Activated B cell treated with CpG ODN at 0.5 μM for 24 hours (primary cell): ENCODE results near the gene GUK1. TPM values are rescaled to one million over a fixed set of nuclear protein-coding genes. Genes with fewer than 3 reads are reported as not detected.

Experiments used
- ATAC-seq: fragments of 200-7000 bp; cut with Tn5 transposase; one replicate; pipeline ENCODE4 v1.10.0; 2021; ENCODE audit warnings: low read depth, mild to moderate bottlenecking, moderate library complexity
- CTCF ChIA-PET: fragments of 350-600 bp; sonication (Branson Sonifier 250); formaldehyde crosslinking; loops from one replicate; lab custom pipeline; 2021; ENCODE audit warnings: antibody characterized with exemption; lab: Charles Lee
- POLR2A ChIA-PET: fragments of 350-600 bp; sonication (Branson Sonifier 250); formaldehyde crosslinking; loops from one replicate; lab custom pipeline; 2021; ENCODE audit warnings: antibody characterized with exemption; lab: Charles Lee
- DNase-seq: peaks from one replicate; pipeline ENCODE4 v3.0.0; 2022
- H3K27ac Mint-ChIP-seq: one replicate; pipeline ENCODE4 v1.8.0; 2020; ENCODE audit warnings: mixed read lengths
- H3K27me3 Mint-ChIP-seq: one replicate; pipeline ENCODE4 v1.8.0; 2021; ENCODE audit warnings: mixed read lengths
- H3K36me3 Mint-ChIP-seq: one replicate; pipeline ENCODE4 v1.8.0; 2021; ENCODE audit warnings: low read depth, mixed read lengths
- H3K4me1 Mint-ChIP-seq: one replicate; pipeline ENCODE4 v1.8.0; 2021; ENCODE audit warnings: mixed read lengths
- H3K4me3 Mint-ChIP-seq: one replicate; pipeline ENCODE4 v1.8.0; 2020; ENCODE audit warnings: mild to moderate bottlenecking, mixed read lengths
- H3K9me3 Mint-ChIP-seq: one replicate; pipeline ENCODE4 v1.8.0; 2020; ENCODE audit warnings: mixed read lengths
- intact Hi-C: fragments of 100-400 bp; cut with micrococcal nuclease; formaldehyde crosslinking; loops from one replicate; pipeline ENCODE4 v1.15.1; 2024
- total RNA-seq: library from RNA; stranded (reverse); gene quantifications from 2 replicates; pipeline ENCODE4 v1.2.3, GENCODE V29; 2022
- TF ChIP-seq, protein P1 (sequence below): fragments of 200-600 bp; IDR thresholded peaks from one replicate; pipeline ENCODE4 v1.8.0; 2022; ENCODE audit warnings: antibody characterized with exemption, mild to moderate bottlenecking

Gene GUK1
- total RNA-seq, 1 donor from 2014 or later = 104 TPM

DNA sequence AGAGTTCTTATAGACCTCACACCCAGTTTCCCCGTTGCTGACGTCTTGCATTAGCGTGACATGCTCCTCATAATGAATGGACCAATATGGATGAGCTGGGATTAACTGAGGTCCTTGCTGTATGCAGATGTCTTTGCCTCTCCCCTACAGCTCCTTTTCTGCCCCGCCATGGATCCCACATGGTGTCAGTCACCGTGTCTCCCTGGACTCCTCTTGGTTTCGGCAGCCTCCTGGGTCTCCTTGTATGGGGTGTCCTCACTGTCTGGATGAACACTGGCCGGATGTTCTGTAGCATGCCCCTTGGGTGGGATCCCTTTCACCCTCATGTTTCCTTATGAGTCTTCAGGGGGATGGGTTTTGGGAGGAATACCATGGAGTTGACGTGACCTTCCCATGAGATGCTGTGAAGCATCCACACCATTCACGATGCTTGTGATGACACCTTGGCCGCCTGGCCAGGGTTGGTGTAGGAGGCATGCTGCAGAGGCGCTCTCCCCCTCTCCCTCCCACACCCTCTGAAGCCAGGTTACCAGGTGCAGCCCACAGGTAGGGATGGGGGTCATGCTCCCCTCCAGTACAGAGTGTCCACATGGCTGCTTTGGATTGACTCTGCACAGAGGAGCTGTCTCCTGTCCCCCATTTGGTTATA is 14.1 kb downstream of the GUK1 start:
- intact Hi-C loops = no loop called here
- no peaks in the 10 kb centered on the region for H3K27me3 Mint-ChIP-seq
- TF ChIP-seq, protein P1, sequence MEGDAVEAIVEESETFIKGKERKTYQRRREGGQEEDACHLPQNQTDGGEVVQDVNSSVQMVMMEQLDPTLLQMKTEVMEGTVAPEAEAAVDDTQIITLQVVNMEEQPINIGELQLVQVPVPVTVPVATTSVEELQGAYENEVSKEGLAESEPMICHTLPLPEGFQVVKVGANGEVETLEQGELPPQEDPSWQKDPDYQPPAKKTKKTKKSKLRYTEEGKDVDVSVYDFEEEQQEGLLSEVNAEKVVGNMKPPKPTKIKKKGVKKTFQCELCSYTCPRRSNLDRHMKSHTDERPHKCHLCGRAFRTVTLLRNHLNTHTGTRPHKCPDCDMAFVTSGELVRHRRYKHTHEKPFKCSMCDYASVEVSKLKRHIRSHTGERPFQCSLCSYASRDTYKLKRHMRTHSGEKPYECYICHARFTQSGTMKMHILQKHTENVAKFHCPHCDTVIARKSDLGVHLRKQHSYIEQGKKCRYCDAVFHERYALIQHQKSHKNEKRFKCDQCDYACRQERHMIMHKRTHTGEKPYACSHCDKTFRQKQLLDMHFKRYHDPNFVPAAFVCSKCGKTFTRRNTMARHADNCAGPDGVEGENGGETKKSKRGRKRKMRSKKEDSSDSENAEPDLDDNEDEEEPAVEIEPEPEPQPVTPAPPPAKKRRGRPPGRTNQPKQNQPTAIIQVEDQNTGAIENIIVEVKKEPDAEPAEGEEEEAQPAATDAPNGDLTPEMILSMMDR = no peak
- H3K27ac Mint-ChIP-seq = no peak overlapping the region
- no peaks in the 10 kb centered on the region for H3K9me3 Mint-ChIP-seq
- H3K4me3 Mint-ChIP-seq = no peak overlapping the region
- CTCF ChIA-PET = no interaction called here
- no peak for DNase-seq
- H3K4me1 Mint-ChIP-seq = peaks cover 2% of the 10 kb centered on the region
- no peaks in the 10 kb centered on the region for H3K36me3 Mint-ChIP-seq
- POLR2A ChIA-PET = interaction anchor here (1.7 kb wide), 1 partner anchor 11 kb away, joined by 9 read pairs; the partner anchor contains the start of gene IBA57
- no peak for ATAC-seq

DNA sequence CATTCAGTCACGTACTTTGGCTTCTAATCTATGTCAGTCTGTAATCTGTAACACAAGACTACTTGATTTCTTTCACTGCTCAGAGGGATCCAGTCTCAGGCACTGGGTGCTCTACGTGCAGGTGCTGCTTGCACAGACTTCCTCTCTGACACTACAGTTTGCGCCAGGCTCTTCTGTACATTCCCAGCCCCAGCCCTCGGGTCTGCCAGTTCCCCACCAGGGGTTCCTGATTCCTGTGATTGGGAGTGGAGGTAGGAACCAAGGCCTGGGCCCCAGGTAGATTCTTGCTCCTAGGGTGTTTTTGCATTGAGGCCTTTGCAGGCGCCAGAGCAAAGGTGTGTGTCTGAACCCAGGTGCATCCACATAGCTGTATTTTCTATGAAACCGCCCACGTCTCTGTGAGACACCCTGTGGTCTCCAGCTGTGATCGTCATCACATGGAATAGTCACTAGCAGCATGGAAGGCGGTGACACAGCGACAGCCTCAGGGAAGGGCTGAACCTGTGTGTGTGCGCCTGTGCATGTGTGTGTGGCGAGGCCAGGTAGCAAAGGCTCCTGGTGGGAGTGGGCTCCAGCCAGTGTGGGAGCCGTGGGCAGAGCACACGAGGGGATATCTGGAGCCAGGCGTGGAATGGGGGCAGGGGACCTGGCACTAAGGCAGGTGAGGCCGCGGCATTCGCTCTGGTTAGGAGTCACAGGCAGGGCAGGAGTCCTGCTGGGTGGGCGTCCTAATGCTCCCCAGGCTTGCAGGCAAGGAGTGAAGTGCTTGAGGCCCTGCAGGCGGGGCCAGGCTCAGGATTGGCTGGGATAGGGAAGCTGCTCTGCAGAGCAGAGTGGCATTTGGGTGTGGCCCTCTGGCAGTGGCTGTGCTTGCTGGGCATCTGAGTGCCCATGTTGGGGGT is 14.8 kb downstream of the GUK1 start:
- TF ChIP-seq, protein P1 = no peak
- Mint-ChIP-seq H3K4me3 (no peak overlapping the region), H3K27me3 (no peaks in the 10 kb centered on the region), H3K4me1 (peaks cover 2% of the 10 kb centered on the region), H3K9me3 (no peaks in the 10 kb centered on the region), H3K36me3 (no peaks in the 10 kb centered on the region), H3K27ac (no peak overlapping the region)
- ChIA-PET POLR2A (no interaction called here), CTCF (no interaction called here)
- intact Hi-C loops = no loop called here
- no peak for DNase-seq
- no peak for ATAC-seq

GRCh38 chr1:228155596-228156514 is 15.8 kb downstream of the GUK1 start:
- CTCF ChIA-PET = no interaction called here
- TF ChIP-seq, protein P1 = no peak
- intact Hi-C loops = no loop called here
- Mint-ChIP-seq H3K27me3 (no peaks in the 10 kb centered on the region), H3K36me3 (no peaks in the 10 kb centered on the region), H3K4me3 (no peak overlapping the region), H3K9me3 (no peaks in the 10 kb centered on the region), H3K27ac (no peak overlapping the region), H3K4me1 (peaks cover 2% of the 10 kb centered on the region)
- DNase-seq (no peak), ATAC-seq (no peak)
- POLR2A ChIA-PET = no interaction called here

DNA sequence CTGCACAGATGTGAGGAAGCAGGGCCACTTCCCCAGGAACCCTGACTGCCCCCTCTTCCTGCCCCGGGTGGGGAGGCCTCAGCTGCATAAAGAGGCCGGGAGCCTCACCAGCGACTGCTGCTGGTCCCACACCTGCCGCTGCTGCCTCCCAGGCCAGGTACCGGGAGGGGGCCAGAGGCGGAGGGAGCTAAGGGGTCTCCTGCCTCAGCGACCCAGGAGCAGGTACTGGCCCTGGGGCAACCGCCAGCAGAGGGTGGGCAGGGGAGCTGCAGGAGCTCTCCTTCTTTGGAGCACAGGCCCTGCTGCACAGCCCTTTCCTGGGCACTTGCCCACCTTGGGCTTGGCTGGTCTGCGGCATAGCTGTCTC is 16.4 kb downstream of the GUK1 start:
- intact Hi-C loops = no loop called here
- TF ChIP-seq, protein P1 = no peak
- Mint-ChIP-seq H3K4me1 (peaks cover 2% of the 10 kb centered on the region), H3K4me3 (no peak overlapping the region), H3K9me3 (no peaks in the 10 kb centered on the region), H3K27ac (no peak overlapping the region), H3K36me3 (no peaks in the 10 kb centered on the region), H3K27me3 (no peaks in the 10 kb centered on the region)
- DNase-seq (no peak), ATAC-seq (no peak)
- POLR2A ChIA-PET = no interaction called here
- CTCF ChIA-PET = no interaction called here
